ENCODE results near the gene SPRED2. TPM values are rescaled to one million over a fixed set of nuclear protein-coding genes. Genes with fewer than 3 reads are reported as not detected.

The SPRED2 gene
- total RNA-seq, 4 donors from 2014 or later = 8.4 to 34.8 (median 29.7) TPM

GRCh38 chr2:65453916-65454315 lies 21.5 kb upstream of the SPRED2 start:
- in situ Hi-C loops (cut with MboI; ENCODE audit: low pct_ligation_motif_present in 1 of 4, low pct_unique_long_range_greater_than_20kb in 1 of 4, low sequenced_read_pairs in 3 of 4) = no loop called here
- 97 to 100% methylated on average over 1 of the region's 1 CpG for WGBS, 2 donors (ENCODE audit: low coverage in 1 of 2)
- Histone ChIP-seq H3K27ac (no peak overlapping the region), H3K36me3 (no peaks in the 10 kb centered on the region), H3K4me1 (no peaks in the 10 kb centered on the region), H3K4me3 (no peak overlapping the region), H3K27me3 (no peaks in the 10 kb centered on the region), H3K9me3 (no peaks in the 10 kb centered on the region)
- intact Hi-C loops (cut with DNase I; ENCODE audit: low total_unique reads) = no loop called here
- TF ChIP-seq CTCF (IDR thresholded peaks at IDR 0.05) (no peak), POLR2AphosphoS5 (IDR thresholded peaks at IDR 0.05) (no peak), EP300 (IDR thresholded peaks at IDR 0.05; ENCODE audit: low read depth) (no peak), POLR2A (IDR thresholded peaks at IDR 0.05) (no peak)
- DNase-seq = no peak

- no peak for DNase-seq
- Histone ChIP-seq H3K36me3 (no peaks in the 10 kb centered on the region), H3K9me3 (peaks cover 0 to 4% of the 10 kb centered on the region in 2 donors), H3K4me3 (no peak overlapping the region), H3K27me3 (no peaks in the 10 kb centered on the region), H3K27ac (no peak overlapping the region), H3K4me1 (no peaks in the 10 kb centered on the region)
- WGBS, 2 donors (ENCODE audit: low coverage in 1 of 2) = 34 to 55% methylated on average over 3 to 5 of the region's 5 CpGs
- in situ Hi-C loops (cut with MboI; ENCODE audit: low pct_ligation_motif_present in 1 of 4, low pct_unique_long_range_greater_than_20kb in 1 of 4, low sequenced_read_pairs in 3 of 4) (no loop called here), intact Hi-C loops (cut with DNase I; ENCODE audit: low total_unique reads) (no loop called here)
- TF ChIP-seq EP300 (IDR thresholded peaks at IDR 0.05; ENCODE audit: low read depth) (no peak), POLR2A (IDR thresholded peaks at IDR 0.05) (no peak), POLR2AphosphoS5 (IDR thresholded peaks at IDR 0.05) (no peak), CTCF (IDR thresholded peaks at IDR 0.05) (no peak)
These were observed 19.9 kb upstream of the SPRED2 start for GRCh38 chr2:65452150-65452895.

GRCh38 chr2:65450810-65451209 lies 18.4 kb upstream of the SPRED2 start:
- TF ChIP-seq EP300 (IDR thresholded peaks at IDR 0.05; ENCODE audit: low read depth) = peak; percentile 12
- no peak for TF ChIP-seq CTCF (IDR thresholded peaks at IDR 0.05)
- TF ChIP-seq POLR2AphosphoS5 (IDR thresholded peaks at IDR 0.05) = peak in 1 of 3 donors; percentile 38
- Histone ChIP-seq H3K36me3 (no peaks in the 10 kb centered on the region), H3K4me1 (no peaks in the 10 kb centered on the region), H3K4me3 (no peak overlapping the region), H3K9me3 (peaks cover 0 to 4% of the 10 kb centered on the region in 2 donors), H3K27me3 (no peaks in the 10 kb centered on the region), H3K27ac (peak overlapping the region in 1 of 4 donors; percentile 14)
- peak; percentile 43 for DNase-seq
- in situ Hi-C loops (cut with MboI; ENCODE audit: low pct_ligation_motif_present in 1 of 4, low pct_unique_long_range_greater_than_20kb in 1 of 4, low sequenced_read_pairs in 3 of 4) = no loop called here
- intact Hi-C loops (cut with DNase I; ENCODE audit: low total_unique reads) = no loop called here
- WGBS, 2 donors (ENCODE audit: low coverage in 1 of 2) = 30% methylated on average over 1 of the region's 1 CpG; no CpG with 5 or more reads in 1 of the 2 donors

GRCh38 chr2:65450393-65450792 lies 18.0 kb upstream of the SPRED2 start:
- 90 to 99% methylated on average over 3 of the region's 3 CpGs for WGBS, 2 donors (ENCODE audit: low coverage in 1 of 2)
- peak overlapping the region in 1 of 4 donors; percentile 14 for H3K27ac ChIP-seq
- intact Hi-C loops (cut with DNase I; ENCODE audit: low total_unique reads) = no loop called here

More at GRCh38 chr2:65450393-65450792, 18.0 kb upstream of the SPRED2 start:
- Histone ChIP-seq H3K27me3 (no peaks in the 10 kb centered on the region), H3K9me3 (peaks cover 0 to 4% of the 10 kb centered on the region in 2 donors), H3K4me3 (no peak overlapping the region), H3K36me3 (no peaks in the 10 kb centered on the region), H3K4me1 (no peaks in the 10 kb centered on the region)
- TF ChIP-seq CTCF (IDR thresholded peaks at IDR 0.05) (no peak), POLR2AphosphoS5 (IDR thresholded peaks at IDR 0.05) (no peak), EP300 (IDR thresholded peaks at IDR 0.05; ENCODE audit: low read depth) (no peak), POLR2A (IDR thresholded peaks at IDR 0.05) (no peak)
- in situ Hi-C loops (cut with MboI; ENCODE audit: low pct_ligation_motif_present in 1 of 4, low pct_unique_long_range_greater_than_20kb in 1 of 4, low sequenced_read_pairs in 3 of 4) = no loop called here
- DNase-seq = no peak
